ENCODE measurements around the gene GPR108. TPM values are rescaled to one million over a fixed set of nuclear protein-coding genes. Genes with fewer than 3 reads are reported as not detected.

The GPR108 gene
- total and polyA plus RNA-seq, 11 donors: 19.2 to 47.9 (median 31.1) TPM

DNA sequence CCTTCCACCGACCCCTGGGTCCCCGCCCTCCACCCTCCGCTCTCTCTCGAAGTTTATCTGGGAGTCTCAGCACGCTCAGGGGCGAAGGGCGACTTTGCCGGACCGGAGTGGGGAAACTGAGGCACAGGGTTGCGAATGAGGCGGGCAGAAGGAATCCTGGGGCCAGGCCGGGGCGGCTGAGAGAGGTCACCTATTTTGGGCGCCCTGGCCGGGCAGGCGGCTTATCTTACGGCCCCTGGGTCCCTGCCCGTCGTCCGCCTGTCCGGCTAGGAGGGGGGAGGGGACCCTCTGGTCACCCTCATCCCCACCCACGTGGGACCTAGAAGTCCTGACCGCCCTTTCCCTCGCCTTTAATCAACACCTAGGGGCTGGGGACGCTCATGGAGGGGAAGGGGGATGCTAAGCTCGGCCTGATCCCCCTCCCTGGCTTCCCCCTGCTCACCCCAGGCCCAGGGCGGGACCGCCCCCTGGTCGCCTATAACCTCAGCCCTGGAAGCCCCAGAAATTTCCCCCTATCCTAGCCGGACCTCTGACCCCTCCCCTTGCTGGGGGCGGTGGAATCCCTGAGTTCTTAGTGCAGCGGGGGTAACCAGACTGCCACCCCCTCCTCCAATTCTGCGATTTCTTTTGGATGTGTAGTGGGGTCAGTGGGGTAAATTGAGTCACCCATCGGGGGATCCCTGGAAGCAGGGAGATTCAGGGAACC lies 2.7 kb upstream of the GPR108 start:
- Histone ChIP-seq H3K9me3 (no peaks in the 10 kb centered on the region), H3K36me3 (peaks cover 0 to 31% (median 17%) of the 10 kb centered on the region in 9 donors), H3K27me3 (no peaks in the 10 kb centered on the region), H3K4me1 (peaks cover 12 to 74% (median 56%) of the 10 kb centered on the region in 12 donors), H3K4me3 (peak overlapping the region; percentile 69 to 99 (median 88)), H3K27ac (peak overlapping the region; percentile 80 to 99 (median 94))
- TF ChIP-seq, protein P1, sequence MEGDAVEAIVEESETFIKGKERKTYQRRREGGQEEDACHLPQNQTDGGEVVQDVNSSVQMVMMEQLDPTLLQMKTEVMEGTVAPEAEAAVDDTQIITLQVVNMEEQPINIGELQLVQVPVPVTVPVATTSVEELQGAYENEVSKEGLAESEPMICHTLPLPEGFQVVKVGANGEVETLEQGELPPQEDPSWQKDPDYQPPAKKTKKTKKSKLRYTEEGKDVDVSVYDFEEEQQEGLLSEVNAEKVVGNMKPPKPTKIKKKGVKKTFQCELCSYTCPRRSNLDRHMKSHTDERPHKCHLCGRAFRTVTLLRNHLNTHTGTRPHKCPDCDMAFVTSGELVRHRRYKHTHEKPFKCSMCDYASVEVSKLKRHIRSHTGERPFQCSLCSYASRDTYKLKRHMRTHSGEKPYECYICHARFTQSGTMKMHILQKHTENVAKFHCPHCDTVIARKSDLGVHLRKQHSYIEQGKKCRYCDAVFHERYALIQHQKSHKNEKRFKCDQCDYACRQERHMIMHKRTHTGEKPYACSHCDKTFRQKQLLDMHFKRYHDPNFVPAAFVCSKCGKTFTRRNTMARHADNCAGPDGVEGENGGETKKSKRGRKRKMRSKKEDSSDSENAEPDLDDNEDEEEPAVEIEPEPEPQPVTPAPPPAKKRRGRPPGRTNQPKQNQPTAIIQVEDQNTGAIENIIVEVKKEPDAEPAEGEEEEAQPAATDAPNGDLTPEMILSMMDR (IDR thresholded peaks at IDR 0.05): no peak
- TF ChIP-seq POLR2A (IDR thresholded peaks at IDR 0.05): no peak
- WGBS, 4 donors: 0 to 1% (median 1%) methylated on average over 13 to 34 of the region's 34 CpGs
- DNase-seq: peak; percentile 63 to 78 (median 67)
- ATAC-seq: no peak
- intact Hi-C loops (cut with DNase I): loop anchor here (1.0 to 10.0 kb wide), 11 partner anchors 13 to 368 kb away; partner anchors contain the start of genes ALKBH7 (in 2 of the 10) and PSPN (in 1 of the 10)

DNA sequence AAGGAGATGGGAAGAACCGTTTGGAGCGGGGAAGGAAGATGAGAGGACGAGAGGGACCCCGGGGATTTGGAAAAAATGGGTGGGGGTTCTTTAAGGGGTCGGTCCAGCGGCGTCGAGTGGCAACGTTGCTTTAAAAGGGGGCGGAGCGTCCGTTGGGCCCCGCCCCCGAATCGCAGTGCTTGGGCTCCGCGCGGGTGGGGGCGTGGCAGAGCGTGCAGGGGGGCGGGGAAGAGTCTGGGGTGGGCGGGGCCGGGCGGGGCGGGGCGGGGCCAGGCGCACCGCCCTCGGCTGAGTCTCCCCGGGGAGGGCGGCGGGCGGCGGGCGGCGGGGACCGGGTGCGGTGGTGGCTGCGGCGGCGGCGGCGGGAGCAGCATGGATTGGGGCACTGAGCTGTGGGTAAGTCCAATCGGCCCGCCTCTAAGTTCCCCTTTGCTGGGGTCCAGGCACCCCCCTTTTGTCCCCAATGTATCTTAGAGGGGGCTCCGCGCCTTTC lies 2.1 kb upstream of the GPR108 start, which contains the start of gene TRIP10:
TRIP10 (plus strand) TSS at position 291 of the 493 bp plus-strand sequence; CDS start at position 373, 82 bp downstream.
- peaks cover 0 to 27% (median 16%) of the 10 kb centered on the region in 9 donors for H3K36me3 ChIP-seq
- H3K4me3 ChIP-seq: peak within 1 kb of the TSS; percentile 69 to 99 (median 88)
- H3K9me3 ChIP-seq: no peaks in the 10 kb centered on the region
- peak; percentile 35 to 59 (median 37) for ATAC-seq
- TF ChIP-seq POLR2A (IDR thresholded peaks at IDR 0.05): peak in 1 of 2 donors; percentile 82
- TF ChIP-seq, protein P1 (IDR thresholded peaks at IDR 0.05): no peak
- 0 to 2% (median 1%) methylated on average over 12 to 45 of the region's 47 CpGs for WGBS, 4 donors
- H3K27me3 ChIP-seq: no peaks in the 10 kb centered on the region
- H3K27ac ChIP-seq: peak within 1 kb of the TSS; percentile 88 to 99 (median 95)
- intact Hi-C loops (cut with DNase I): loop anchor here in 9 of 10 donors (1.0 to 10.0 kb wide), 9 partner anchors 14 to 367 kb away; partner anchors contain the start of gene ALKBH7 (in 1 of the 9)
- H3K4me1 ChIP-seq: peaks cover 12 to 68% (median 53%) of the 10 kb centered on the region in 12 donors
- DNase-seq: peak; percentile 87 to 95 (median 91)

DNA sequence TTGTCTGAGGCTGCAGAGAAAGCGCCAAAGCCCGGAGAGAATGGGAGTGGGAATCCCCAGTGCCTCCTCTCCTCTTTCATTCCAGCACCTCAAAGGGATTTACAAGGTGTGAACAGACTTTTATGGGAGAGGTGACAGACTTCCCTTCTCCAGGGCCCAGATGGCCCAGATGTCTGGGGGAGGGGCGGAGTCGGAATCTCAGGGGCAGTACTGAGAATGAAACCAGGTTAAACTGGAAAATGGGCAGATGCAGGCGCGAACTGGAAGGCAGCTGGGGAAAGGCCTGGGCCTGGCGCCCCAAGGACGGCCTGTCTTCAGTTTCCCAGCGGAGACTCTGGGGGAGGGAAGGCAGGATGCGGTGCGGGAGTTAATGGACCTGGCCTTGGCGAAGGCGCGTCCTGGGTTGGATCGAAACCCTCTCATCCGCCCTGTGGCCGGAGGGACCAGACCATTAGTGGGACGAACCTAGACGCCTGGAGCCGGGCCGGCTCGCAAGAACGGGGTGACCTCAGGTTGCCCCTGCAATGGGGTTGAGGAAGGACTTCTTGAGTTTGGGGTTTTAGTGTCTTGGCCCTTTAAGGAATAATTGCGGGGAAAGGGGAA lies 1.5 kb upstream of the GPR108 start:
- WGBS, 4 donors: 7 to 11% (median 7%) methylated on average over 24 of the region's 24 CpGs
- ATAC-seq (no peak), DNase-seq (peak in 4 of 5 donors; percentile 58 to 82 (median 64))
- Histone ChIP-seq H3K27ac (peak overlapping the region; percentile 82 to 99 (median 95)), H3K9me3 (no peaks in the 10 kb centered on the region), H3K27me3 (no peaks in the 10 kb centered on the region), H3K4me3 (peak overlapping the region; percentile 4 to 96 (median 73)), H3K36me3 (peaks cover 0 to 26% (median 13%) of the 10 kb centered on the region in 9 donors), H3K4me1 (peaks cover 8 to 63% (median 47%) of the 10 kb centered on the region in 12 donors)
- intact Hi-C loops (cut with DNase I): loop anchor here in 9 of 10 donors (1.0 to 10.0 kb wide), 11 partner anchors 14 to 367 kb away; partner anchors contain the start of gene ALKBH7 (in 1 of the 9)
- TF ChIP-seq, protein P1 (IDR thresholded peaks at IDR 0.05): peak in 2 of 12 donors; percentile 0 to 7
- no peak for TF ChIP-seq POLR2A (IDR thresholded peaks at IDR 0.05)

All from heart left ventricle (tissue), 16 donors.